Sigmoid colon (tissue), 7 donors: ENCODE results near the gene DGKQ. TPM values are rescaled to one million over a fixed set of nuclear protein-coding genes. Genes with fewer than 3 reads are reported as not detected.

Source experiments
- DNase-seq: peaks from one replicate; pipeline ENCODE4 v3.0.0-alpha.2; 2019
- H3K27ac ChIP-seq, 4 donors: fragments of 200-600 bp; sonication (generic); one replicate each; pipeline ENCODE4 v1.5.1; 2016 to 2019; ENCODE audit warnings: mild to moderate bottlenecking in 1 of 4
- H3K27me3 ChIP-seq, 3 donors: fragments of 200-600 bp; sonication (generic); one replicate each; pipeline ENCODE4 v1.5.1; 2019; ENCODE audit warnings: mild to moderate bottlenecking in 1 of 3
- H3K36me3 ChIP-seq, 4 donors: fragments of 200-600 bp; sonication (generic); one replicate each; pipeline ENCODE4 v1.5.1; 2016 to 2019
- H3K4me1 ChIP-seq, 4 donors: fragments of 200-600 bp; sonication (generic); one replicate each; pipeline ENCODE4 v1.5.1; 2017 to 2019
- H3K4me3 ChIP-seq, 4 donors: fragments of 200-600 bp; sonication (generic); one replicate each; pipeline ENCODE4 v1.5.1; 2017 to 2019; ENCODE audit warnings: mild to moderate bottlenecking in 2 of 4, moderate library complexity in 1 of 4
- H3K9me3 ChIP-seq, 4 donors: fragments of 200-600 bp in 3 of 4; sonication (generic) in 3 of 4; one replicate each; pipeline versions ENCODE4 v1.5.1 to v1.6.1; 2013 to 2019
- CTCF ChIP-seq, 4 experiments: fragments of 450-650 bp in 3 of 4; fragments of 200-600 bp in 1 of 4; IDR thresholded peaks; one replicate each; pipeline ENCODE4 v1.5.1; 2016 to 2019; ENCODE audit warnings: antibody characterized with exemption in 4 of 4, mild to moderate bottlenecking in 3 of 4, moderate library complexity in 2 of 4
- EP300 ChIP-seq, 4 donors: sonication (generic); formaldehyde crosslinking; IDR thresholded peaks; one replicate each; pipeline ENCODE4 v1.6.1; 2017; ENCODE audit warnings: antibody characterized with exemption in 4 of 4
- POLR2A ChIP-seq, 2 donors: fragments of 450-650 bp; IDR thresholded peaks; one replicate each; pipeline ENCODE4 v1.6.1; 2016; ENCODE audit warnings: antibody characterized with exemption in 2 of 2, mild to moderate bottlenecking in 2 of 2, moderate library complexity in 2 of 2
- POLR2AphosphoS5 ChIP-seq, 4 donors: sonication (generic); formaldehyde crosslinking; IDR thresholded peaks; one replicate each; pipeline ENCODE4 v1.6.1; 2017; ENCODE audit warnings: antibody characterized with exemption in 4 of 4
- WGBS, 2 donors: extraction: QIAGEN DNeasy Blood & Tissue Kit; methylation state at CpG; one replicate each; pipeline ENCODE4 v1.1.7; 2013; 5-methylcytosine and 5-hydroxymethylcytosine counted together
- intact Hi-C: fragments of 100-400 bp; cut with DNase I; formaldehyde crosslinking; loops from one replicate; pipeline ENCODE4 v1.15.1; 2023
- polyA plus RNA-seq, 3 donors: library from polyadenylated mRNA; stranded (reverse); fragments of 200-250 nt; gene quantifications; one replicate each; pipeline ENCODE4 v1.2.3, GENCODE V29; 2013
- total RNA-seq, 4 donors: library from RNA; depleted of rRNA; stranded (reverse); fragments of >200 nt; gene quantifications; one replicate each; pipeline ENCODE4 v1.1.0, GENCODE V29; 2016
- donor health status: healthy with polysubstance abuse.
- donor health status: Bipolar disorder and iron deficiency.
- donor health status: healthy.

The DGKQ gene
- total and polyA plus RNA-seq, 7 donors, result 3.5 to 26.2 (median 8.9) TPM

DNA sequence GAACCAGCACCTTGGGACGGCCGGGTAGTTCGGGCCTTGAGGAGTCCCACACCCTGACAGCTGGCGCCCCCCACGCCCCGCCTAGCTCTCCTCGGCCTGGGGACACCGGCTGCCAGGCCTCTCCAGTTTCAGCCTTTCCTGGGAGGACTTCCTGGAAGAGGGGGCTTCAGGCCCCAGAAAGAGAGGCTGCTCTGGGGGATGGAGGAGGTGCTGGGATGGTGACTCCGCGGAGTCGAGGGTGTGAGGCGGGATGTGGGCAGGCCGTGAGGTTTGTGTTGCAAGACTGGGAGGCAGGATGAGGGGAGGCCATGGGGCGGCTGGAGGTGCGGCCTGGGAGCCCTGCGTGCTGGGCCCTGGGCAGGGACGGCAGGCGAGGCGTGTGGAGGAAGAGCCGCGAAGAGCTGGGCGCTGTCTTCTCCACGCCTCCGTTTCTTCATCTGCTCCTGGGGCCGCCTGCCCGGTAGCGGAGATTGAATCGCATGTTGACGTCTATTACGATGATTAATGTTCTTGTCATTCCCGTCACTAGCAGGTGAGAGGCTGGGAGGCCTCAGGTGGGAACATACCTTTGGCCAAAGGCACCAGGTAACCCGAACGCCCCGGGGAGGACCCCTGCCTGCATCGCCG is 37.1 kb upstream of the DGKQ start:
- DNase-seq, result peak; percentile 90
- Histone ChIP-seq H3K27me3 (peaks cover 8 to 34% (median 25%) of the 10 kb centered on the region in 3 donors), H3K4me1 (peaks cover 0 to 34% (median 32%) of the 10 kb centered on the region in 4 donors), H3K36me3 (no peaks in the 10 kb centered on the region), H3K27ac (peak overlapping the region; percentile 69 to 86 (median 72)), H3K9me3 (no peaks in the 10 kb centered on the region), H3K4me3 (peak overlapping the region; percentile 30 to 74 (median 61))
- intact Hi-C loops, result no loop called here
- WGBS, 2 donors, result 1% methylated on average over 36 of the region's 36 CpGs
- TF ChIP-seq EP300 (IDR thresholded peaks at IDR 0.05), result no peak
- no peak for TF ChIP-seq CTCF (IDR thresholded peaks at IDR 0.05)
- TF ChIP-seq POLR2AphosphoS5 (IDR thresholded peaks at IDR 0.05), result no peak
- TF ChIP-seq POLR2A (IDR thresholded peaks at IDR 0.05), result no peak

- 1% methylated on average over 107 to 109 of the region's 109 CpGs for WGBS, 2 donors
- peak; percentile 86 for DNase-seq
- intact Hi-C loops, result loop anchor here (2.0 to 5.0 kb wide), 2 partner anchors 37 to 77 kb away; partner anchors contain the start of genes DGKQ, GAK and TMEM175
- Histone ChIP-seq H3K27ac (peak overlapping the region; percentile 69 to 86 (median 72)), H3K9me3 (no peaks in the 10 kb centered on the region), H3K4me1 (peaks cover 0 to 34% (median 32%) of the 10 kb centered on the region in 4 donors), H3K36me3 (no peaks in the 10 kb centered on the region), H3K27me3 (peaks cover 8 to 42% (median 32%) of the 10 kb centered on the region in 3 donors), H3K4me3 (peak overlapping the region; percentile 58 to 74 (median 68))
- TF ChIP-seq EP300 (IDR thresholded peaks at IDR 0.05) (no peak), CTCF (IDR thresholded peaks at IDR 0.05) (peak in 1 of 4 experiments; percentile 4), POLR2AphosphoS5 (IDR thresholded peaks at IDR 0.05) (peak in 1 of 4 donors; percentile 59)
Observed at GRCh38 chr4:1009542-1010394, 36.4 kb upstream of the DGKQ start.

GRCh38 chr4:1008840-1009541 is 35.6 kb upstream of the DGKQ start:
- Histone ChIP-seq H3K27me3 (peaks cover 12 to 49% (median 40%) of the 10 kb centered on the region in 3 donors), H3K4me1 (peaks cover 0 to 34% (median 32%) of the 10 kb centered on the region in 4 donors), H3K36me3 (no peaks in the 10 kb centered on the region), H3K4me3 (peak overlapping the region; percentile 58 to 74 (median 68)), H3K27ac (peak overlapping the region in 2 of 4 donors; percentile 63 to 65), H3K9me3 (no peaks in the 10 kb centered on the region)
- DNase-seq, result peak; percentile 79
- intact Hi-C loops, result loop anchor here (2.0 to 5.0 kb wide), 2 partner anchors 36 to 77 kb away; partner anchors contain the start of genes DGKQ, GAK and TMEM175
- TF ChIP-seq CTCF (IDR thresholded peaks at IDR 0.05), result no peak
- TF ChIP-seq POLR2A (IDR thresholded peaks at IDR 0.05), result no peak
- TF ChIP-seq POLR2AphosphoS5 (IDR thresholded peaks at IDR 0.05), result no peak
- no peak for TF ChIP-seq EP300 (IDR thresholded peaks at IDR 0.05)
- 1 to 3% methylated on average over 36 of the region's 36 CpGs for WGBS, 2 donors

- peaks cover 33 to 71% (median 61%) of the 10 kb centered on the region in 3 donors for H3K27me3 ChIP-seq
- H3K27ac ChIP-seq, result no peak overlapping the region
Observed at GRCh38 chr4:1006856-1007255, 33.5 kb upstream of the DGKQ start.

More at GRCh38 chr4:1006856-1007255, 33.5 kb upstream of the DGKQ start:
- no peak for TF ChIP-seq POLR2AphosphoS5 (IDR thresholded peaks at IDR 0.05)
- TF ChIP-seq EP300 (IDR thresholded peaks at IDR 0.05), result no peak
- no peak for TF ChIP-seq POLR2A (IDR thresholded peaks at IDR 0.05)
- TF ChIP-seq CTCF (IDR thresholded peaks at IDR 0.05), result no peak
- Histone ChIP-seq H3K4me3 (no peak overlapping the region), H3K36me3 (no peaks in the 10 kb centered on the region), H3K4me1 (peaks cover 0 to 41% (median 40%) of the 10 kb centered on the region in 4 donors), H3K9me3 (no peaks in the 10 kb centered on the region)
- no peak for DNase-seq
- intact Hi-C loops, result loop anchor here (5.0 kb wide), 1 partner anchor 75 kb away; the partner anchor contains the start of genes GAK and TMEM175
- WGBS, 2 donors, result 87 to 88% methylated on average over 5 of the region's 5 CpGs
